Omental fat pad (tissue), 4 donors: ENCODE measurements around the gene GALNT5. TPM values are rescaled to one million over a fixed set of nuclear protein-coding genes. Genes with fewer than 3 reads are reported as not detected.

Experiments used
- ATAC-seq: fragments of 150-250 bp; one replicate; pipeline ENCODE4 v1.9.1; 2016; ENCODE audit warnings: mild to moderate bottlenecking, moderate library complexity; ENCODE audit not compliant: low FRiP score
- DNase-seq: peaks from one replicate; pipeline ENCODE4 v3.0.0-alpha.2; 2019; ENCODE audit warnings: low spot score
- total RNA-seq, 4 donors: library from RNA; depleted of rRNA; stranded (reverse); fragments of >200 nt; gene quantifications; one replicate each; pipeline ENCODE4 v1.1.0, GENCODE V29; 2016
- TF ChIP-seq, protein P1 (sequence below), 3 donors: fragments of 450-650 bp; IDR thresholded peaks; one replicate each; pipeline ENCODE4 v1.5.1; 2016 to 2017; ENCODE audit warnings: antibody characterized with exemption in 3 of 3, mild to moderate bottlenecking in 3 of 3, moderate library complexity in 2 of 3

The GALNT5 gene
- total RNA-seq, 4 donors from 2014 or later: 0.06 to 0.16 (median 0.09) TPM; not detected in 1

DNA sequence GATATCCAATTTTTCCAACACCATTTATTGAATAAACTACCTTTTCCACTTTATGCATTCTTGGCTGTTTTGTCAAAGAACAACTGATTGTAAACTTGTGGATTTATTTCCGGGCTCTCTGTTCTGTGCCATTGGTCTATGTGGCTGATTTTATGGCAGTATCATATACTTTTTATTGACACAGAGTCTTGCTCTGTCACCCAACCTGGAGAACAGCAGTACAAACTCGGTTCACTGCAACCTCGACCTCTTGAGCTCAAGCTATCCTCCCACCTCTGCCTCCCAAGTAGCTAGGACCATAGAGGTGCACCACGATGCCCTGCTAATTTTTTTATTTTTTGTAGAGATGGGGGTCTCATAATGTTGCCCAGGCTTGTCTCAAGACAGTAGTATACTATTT lies 6.7 kb upstream of the GALNT5 start:
- TF ChIP-seq, protein P1, sequence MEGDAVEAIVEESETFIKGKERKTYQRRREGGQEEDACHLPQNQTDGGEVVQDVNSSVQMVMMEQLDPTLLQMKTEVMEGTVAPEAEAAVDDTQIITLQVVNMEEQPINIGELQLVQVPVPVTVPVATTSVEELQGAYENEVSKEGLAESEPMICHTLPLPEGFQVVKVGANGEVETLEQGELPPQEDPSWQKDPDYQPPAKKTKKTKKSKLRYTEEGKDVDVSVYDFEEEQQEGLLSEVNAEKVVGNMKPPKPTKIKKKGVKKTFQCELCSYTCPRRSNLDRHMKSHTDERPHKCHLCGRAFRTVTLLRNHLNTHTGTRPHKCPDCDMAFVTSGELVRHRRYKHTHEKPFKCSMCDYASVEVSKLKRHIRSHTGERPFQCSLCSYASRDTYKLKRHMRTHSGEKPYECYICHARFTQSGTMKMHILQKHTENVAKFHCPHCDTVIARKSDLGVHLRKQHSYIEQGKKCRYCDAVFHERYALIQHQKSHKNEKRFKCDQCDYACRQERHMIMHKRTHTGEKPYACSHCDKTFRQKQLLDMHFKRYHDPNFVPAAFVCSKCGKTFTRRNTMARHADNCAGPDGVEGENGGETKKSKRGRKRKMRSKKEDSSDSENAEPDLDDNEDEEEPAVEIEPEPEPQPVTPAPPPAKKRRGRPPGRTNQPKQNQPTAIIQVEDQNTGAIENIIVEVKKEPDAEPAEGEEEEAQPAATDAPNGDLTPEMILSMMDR (IDR thresholded peaks at IDR 0.05): no peak
- DNase-seq (no peak), ATAC-seq (no peak)

DNA sequence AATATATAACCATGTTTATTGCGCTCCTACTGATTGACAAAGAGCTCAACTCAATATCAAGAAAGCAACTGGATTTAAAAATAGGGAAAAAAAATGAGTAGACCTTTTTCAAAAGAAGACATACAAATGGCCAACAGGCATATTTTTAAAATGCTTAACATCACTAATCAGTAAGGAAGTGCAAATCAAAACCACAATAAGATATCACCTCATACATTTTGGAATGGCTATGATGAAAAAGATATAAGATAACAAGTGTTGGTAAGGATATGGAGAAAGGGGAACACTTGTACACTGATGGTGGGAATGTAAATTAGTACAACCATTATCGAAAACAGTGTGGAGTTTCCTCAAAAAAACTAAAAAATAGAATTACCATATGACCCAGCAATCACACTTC lies 5.6 kb upstream of the GALNT5 start:
- DNase-seq (no peak), ATAC-seq (no peak)
- TF ChIP-seq, protein P1 (IDR thresholded peaks at IDR 0.05): no peak

DNA sequence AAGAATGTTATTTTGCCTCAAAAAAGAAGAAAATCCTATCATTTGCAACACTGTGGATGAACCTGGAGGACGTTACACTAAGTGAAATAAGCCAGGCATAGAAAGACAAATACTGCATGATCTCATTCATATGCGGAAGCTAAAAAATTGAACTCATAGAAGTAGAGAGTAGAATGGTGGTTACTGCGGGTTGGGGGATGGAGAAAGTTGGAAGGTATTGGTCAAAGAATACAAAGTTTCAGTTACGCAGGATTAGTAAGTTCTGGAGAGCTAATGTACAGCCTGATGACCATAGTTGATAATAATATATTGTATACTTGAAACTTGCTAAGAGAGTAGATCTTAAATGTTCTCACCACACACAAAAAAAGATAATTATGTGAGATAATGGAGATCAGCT lies 5.0 kb upstream of the GALNT5 start:
- DNase-seq: no peak
- TF ChIP-seq, protein P1 (IDR thresholded peaks at IDR 0.05): no peak
- ATAC-seq: no peak

DNA sequence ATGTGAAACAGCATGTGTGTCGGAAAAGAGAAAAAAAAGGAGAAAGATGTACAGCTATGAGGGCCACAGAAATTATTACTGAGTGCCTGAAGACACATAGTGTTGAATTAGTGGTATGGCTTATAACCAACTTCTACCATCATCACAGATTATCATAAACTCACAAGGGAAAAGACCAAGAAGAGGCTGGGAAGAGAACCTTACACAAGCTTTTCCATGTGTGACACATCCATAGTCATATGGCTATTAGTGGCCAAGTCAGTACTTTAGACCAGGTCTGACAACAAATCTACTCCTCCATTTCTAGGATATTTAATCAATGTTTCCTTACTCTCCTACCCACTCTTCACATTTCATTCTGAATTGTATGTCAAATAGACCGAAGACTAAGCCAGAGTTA lies 3.5 kb upstream of the GALNT5 start:
- TF ChIP-seq, protein P1 (IDR thresholded peaks at IDR 0.05): no peak
- DNase-seq (no peak), ATAC-seq (no peak)

DNA sequence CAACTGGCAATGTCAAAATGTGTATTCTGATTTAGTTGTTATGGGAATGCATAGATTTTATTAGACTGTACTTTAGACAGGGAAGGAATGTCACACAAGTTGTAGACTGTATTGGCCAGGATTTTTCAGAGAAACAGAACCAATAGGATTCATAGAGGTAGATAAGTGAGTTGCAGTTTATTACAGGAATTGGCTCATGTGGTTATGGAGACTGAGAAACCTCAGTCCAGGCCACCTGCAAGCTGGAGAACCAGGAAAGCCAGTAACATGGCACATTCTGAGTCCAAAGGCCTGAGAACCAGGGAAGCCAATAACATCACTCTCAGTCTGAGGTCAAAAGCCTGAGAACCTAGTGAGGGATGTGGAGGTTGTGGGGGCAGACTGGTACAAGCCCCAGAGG lies 1.8 kb upstream of the GALNT5 start:
- TF ChIP-seq, protein P1 (IDR thresholded peaks at IDR 0.05): no peak
- ATAC-seq: no peak

DNA sequence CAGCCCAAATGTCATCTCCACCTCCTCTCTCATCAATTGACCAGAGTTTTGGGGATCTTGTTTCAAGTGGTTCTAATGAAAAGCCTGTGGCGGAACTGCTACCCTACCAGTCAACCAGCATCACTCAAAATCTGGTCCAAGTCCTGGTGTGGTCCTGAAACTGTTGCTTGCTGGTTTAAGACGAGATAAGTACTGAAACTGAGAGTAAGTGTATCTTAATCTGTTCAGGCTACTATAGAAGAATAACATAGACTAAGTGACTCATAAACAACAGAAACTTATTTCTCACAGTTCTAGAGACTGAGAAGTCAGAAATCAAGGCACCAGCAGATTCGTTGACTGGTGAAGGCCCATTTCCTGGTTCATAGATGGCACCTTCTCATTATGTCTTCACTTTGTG lies 879 bp upstream of the GALNT5 start:
- TF ChIP-seq, protein P1 (IDR thresholded peaks at IDR 0.05): no peak
- DNase-seq: no peak
- no peak for ATAC-seq

More for the DNA sequence above, 1.8 kb upstream of the GALNT5 start:
- no peak for DNase-seq

DNA sequence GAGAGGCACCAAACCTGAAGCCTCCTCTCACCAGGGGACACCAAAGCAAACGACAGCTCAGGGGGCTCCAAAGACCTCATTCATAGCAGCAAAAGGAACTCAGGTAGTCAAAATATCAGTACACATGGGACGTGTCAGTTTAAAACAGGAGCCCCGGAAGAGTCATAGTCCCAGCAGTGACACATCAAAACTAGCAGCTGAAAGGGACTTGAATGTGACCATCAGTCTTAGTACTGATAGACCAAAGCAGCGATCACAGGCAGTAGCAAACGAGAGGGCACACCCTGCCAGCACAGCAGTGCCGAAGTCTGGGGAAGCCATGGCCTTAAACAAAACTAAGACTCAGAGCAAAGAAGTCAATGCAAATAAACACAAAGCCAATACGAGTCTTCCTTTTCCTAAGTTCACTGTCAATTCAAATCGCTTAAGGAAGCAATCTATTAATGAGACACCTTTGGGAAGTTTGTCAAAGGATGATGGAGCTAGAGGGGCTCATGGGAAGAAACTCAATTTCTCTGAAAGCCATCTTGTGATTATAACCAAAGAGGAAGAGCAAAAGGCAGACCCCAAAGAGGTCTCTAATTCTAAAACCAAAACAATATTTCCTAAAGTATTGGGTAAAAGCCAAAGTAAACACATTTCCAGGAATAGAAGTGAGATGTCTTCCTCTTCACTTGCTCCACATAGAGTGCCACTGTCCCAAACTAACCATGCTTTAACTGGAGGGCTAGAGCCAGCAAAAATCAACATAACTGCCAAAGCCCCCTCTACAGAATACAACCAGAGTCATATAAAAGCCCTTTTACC lies 1.2 kb downstream of the GALNT5 start:
- TF ChIP-seq, protein P1 (IDR thresholded peaks at IDR 0.05): no peak
- DNase-seq: no peak
- ATAC-seq: no peak
